ENCODE data around the gene LOXL4.

The LOXL4 gene

DNA sequence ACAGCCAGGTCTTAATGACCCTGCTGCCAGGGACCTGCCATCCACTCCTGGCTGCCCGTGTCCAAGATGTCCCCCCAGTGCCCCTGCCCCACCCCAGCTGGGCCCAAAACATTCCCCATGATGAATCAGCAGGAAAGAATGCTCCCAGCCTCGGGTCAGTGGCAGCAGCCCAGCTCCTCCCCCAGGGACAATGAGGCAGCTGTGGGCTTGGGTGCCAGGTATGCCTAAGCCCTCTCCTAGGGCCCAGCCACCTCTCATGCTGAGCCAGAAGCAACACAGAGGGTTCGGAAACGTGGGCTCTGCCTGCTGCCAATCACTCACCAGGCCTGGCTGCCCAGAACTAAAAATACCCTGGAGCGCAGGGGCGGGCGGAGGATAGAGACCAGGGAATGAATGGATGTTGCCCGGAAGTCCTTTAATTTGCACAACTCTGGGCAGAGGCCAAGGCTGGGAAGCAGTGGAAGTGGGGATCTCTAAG, 1.5 kb upstream of the LOXL4 start:
- H3K27ac ChIP-seq, result no peak overlapping the region
- TF ChIP-seq, protein P1, sequence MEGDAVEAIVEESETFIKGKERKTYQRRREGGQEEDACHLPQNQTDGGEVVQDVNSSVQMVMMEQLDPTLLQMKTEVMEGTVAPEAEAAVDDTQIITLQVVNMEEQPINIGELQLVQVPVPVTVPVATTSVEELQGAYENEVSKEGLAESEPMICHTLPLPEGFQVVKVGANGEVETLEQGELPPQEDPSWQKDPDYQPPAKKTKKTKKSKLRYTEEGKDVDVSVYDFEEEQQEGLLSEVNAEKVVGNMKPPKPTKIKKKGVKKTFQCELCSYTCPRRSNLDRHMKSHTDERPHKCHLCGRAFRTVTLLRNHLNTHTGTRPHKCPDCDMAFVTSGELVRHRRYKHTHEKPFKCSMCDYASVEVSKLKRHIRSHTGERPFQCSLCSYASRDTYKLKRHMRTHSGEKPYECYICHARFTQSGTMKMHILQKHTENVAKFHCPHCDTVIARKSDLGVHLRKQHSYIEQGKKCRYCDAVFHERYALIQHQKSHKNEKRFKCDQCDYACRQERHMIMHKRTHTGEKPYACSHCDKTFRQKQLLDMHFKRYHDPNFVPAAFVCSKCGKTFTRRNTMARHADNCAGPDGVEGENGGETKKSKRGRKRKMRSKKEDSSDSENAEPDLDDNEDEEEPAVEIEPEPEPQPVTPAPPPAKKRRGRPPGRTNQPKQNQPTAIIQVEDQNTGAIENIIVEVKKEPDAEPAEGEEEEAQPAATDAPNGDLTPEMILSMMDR (conservative IDR thresholded peaks at IDR 0.05), result no peak

GRCh38 chr10:98268694-98269431, 869 bp upstream of the LOXL4 start:
- H3K27ac ChIP-seq, result peak overlapping the region; percentile 57; the same call in 1 of the 2 replicates
- TF ChIP-seq, protein P1 (conservative IDR thresholded peaks at IDR 0.05), result no peak

DNA sequence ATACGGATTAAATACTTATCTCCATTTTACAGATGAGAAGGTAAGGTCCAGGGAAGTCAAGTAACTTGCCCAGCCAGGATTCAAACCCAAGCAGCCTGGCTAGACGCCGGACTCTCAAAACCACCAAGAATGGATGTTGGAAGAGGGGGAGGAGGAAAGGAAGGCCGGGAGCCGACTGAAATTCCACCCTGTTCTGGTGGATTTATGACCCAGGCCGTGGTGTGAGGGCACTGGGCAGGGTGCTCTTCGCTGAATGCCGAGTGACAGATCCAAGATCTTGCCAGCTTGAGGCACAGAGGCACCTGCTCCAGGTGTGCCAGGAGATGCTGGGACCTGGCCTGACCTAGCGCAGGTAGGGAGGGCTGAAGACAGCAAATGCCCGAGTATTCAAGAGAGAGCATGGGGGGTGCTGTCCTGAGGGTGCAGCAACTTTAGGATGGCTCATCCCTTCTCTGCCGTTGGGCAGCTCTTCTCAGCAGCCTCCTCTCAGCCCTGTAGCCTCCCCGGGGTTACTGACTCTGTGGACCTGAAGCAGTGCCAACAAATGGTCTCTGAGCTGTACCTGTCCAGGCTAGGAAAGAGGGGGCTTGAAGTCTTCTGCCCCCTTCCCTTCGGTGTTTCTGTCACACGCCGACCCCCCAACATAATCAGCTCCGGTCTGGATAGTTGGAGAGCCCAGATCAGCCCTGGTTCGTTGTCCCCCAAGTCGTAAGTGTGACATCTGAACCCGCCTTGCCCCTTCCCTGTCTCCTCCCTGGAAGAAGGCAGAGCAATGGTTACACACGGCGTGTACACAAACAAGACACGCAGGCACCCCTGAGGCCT, 713 bp downstream of the LOXL4 start:
- H3K27ac ChIP-seq, result peak overlapping the region; percentile 57; the same call in 1 of the 2 replicates
- TF ChIP-seq, protein P1 (conservative IDR thresholded peaks at IDR 0.05), result no peak

GRCh38 chr10:98266647-98267046, 1.3 kb downstream of the LOXL4 start:
- no peak overlapping the region for H3K27ac ChIP-seq
- TF ChIP-seq, protein P1 (conservative IDR thresholded peaks at IDR 0.05), result no peak

DNA sequence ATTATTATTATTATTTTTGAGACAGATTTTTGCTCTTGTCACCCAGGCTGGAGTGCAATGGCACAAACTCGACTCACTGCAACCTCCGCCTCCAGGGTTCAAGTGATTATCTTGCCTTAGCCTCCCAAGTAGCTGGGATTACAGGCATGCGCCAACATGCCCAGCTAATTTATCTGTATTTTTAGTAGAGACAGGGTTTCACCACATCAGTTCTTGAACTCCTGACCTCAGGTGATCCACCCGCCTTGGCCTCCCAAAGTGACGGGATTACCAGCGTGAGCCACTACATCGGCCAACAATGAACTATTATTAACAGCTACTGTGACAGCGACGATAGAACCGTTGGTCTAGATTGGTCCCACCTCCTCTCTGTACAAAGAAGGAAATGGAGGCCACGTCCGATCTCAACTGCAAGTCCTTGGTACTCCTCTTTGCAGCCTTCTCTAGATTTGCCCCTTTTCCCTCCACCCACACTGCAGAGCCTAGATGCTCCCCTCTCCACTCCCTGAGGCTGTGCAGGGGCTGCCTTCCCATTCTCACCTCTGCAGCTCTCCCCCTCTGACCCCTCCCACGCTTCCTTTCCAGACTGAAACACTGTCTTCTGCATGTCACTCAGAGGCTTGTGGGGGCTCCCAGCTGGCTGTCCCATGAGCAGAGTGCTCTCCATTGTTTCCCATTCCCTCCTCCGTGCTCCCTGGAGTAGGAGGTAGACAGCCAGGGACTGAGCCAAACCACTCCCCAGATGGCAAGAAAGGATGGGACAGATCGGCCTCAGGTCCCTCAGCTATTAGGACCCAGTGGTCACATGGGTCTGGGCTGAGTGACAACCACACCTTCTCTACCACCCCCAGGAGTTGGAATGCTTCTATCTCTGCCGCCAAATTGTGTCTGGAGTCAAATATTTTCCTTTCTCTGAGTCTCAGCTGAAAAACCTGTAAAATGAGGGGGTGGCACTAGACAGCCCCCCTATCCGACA, 2.3 kb downstream of the LOXL4 start:
- H3K27ac ChIP-seq, result no peak overlapping the region
- TF ChIP-seq, protein P1 (conservative IDR thresholded peaks at IDR 0.05), result no peak

GRCh38 chr10:98264378-98265065, 3.5 kb downstream of the LOXL4 start:
- H3K27ac ChIP-seq, result no peak overlapping the region
- TF ChIP-seq, protein P1 (conservative IDR thresholded peaks at IDR 0.05), result no peak

Measured in VCaP (cell line).